ENCODE data around the gene OR6S1. TPM values are rescaled to one million over a fixed set of nuclear protein-coding genes. Genes with fewer than 3 reads are reported as not detected.
"Not testable (repeated sequence)": the region's sequence is repeated elsewhere in the genome, so short reads cannot be mapped to it uniquely, and the experiment has no call there.

The OR6S1 gene
- total RNA-seq, 3 donors from 2014 or later (not counting 1 experiment from before 2014, with no cell fraction given) = not detected

- no peak overlapping the region for H3K4me3 ChIP-seq (ENCODE audit: low read length)
- intact Hi-C loops (cut with micrococcal nuclease) = no loop called here
Observed at GRCh38 chr14:20623798-20624197, 17.7 kb downstream of the OR6S1 start.

GRCh38 chr14:20622816-20623291 is 18.6 kb downstream of the OR6S1 start:
- intact Hi-C loops (cut with micrococcal nuclease) = no loop called here
- H3K27me3 ChIP-seq (ENCODE audit: control insufficient read depth, insufficient read depth, low read length) = peaks cover 4% of the 10 kb centered on the region
- Mint-ChIP-seq H3K27me3 (ENCODE audit: low read depth in 2 of 2) (peaks cover 29 to 47% of the 10 kb centered on the region in 2 donors), H3K4me3 (peak overlapping the region; percentile 62), H3K4me1 (peaks cover 46 to 60% of the 10 kb centered on the region in 2 donors), H3K27ac (peak overlapping the region; percentile 11 to 75), H3K9me3 (no peaks in the 10 kb centered on the region), H3K36me3 (no peaks in the 10 kb centered on the region)
- peaks cover 43% of the 10 kb centered on the region for H3K4me1 ChIP-seq (ENCODE audit: control insufficient read depth, insufficient read depth, low read length)
- H3K36me3 ChIP-seq (ENCODE audit: control insufficient read depth, insufficient read depth, low read length) = no peaks in the 10 kb centered on the region
- ATAC-seq (peak; percentile 22 to 56 (median 51)), DNase-seq (peak in 1 of 2 donors; percentile 37)
- H3K27ac ChIP-seq (ENCODE audit: low read length) = no peak overlapping the region
- H3K4me3 ChIP-seq (ENCODE audit: low read length) = no peak overlapping the region
- WGBS (ENCODE audit: insufficient coverage) = 10% methylated on average over 29 of the region's 29 CpGs
- TF ChIP-seq CTCF (IDR thresholded peaks at IDR 0.05) = no peak
- H3K9me3 ChIP-seq (ENCODE audit: control insufficient read depth, insufficient read depth, low read length) = no peaks in the 10 kb centered on the region

More at GRCh38 chr14:20623798-20624197, 17.7 kb downstream of the OR6S1 start:
- H3K4me1 ChIP-seq (ENCODE audit: control insufficient read depth, insufficient read depth, low read length) = peaks cover 43% of the 10 kb centered on the region
- Mint-ChIP-seq H3K27ac (peak overlapping the region; percentile 75 to 93), H3K4me1 (peaks cover 40 to 59% of the 10 kb centered on the region in 2 donors), H3K27me3 (ENCODE audit: low read depth in 2 of 2) (peaks cover 37 to 57% of the 10 kb centered on the region in 2 donors), H3K4me3 (peak overlapping the region; percentile 69), H3K36me3 (no peaks in the 10 kb centered on the region), H3K9me3 (no peaks in the 10 kb centered on the region)
- TF ChIP-seq CTCF (IDR thresholded peaks at IDR 0.05) = no peak
- H3K9me3 ChIP-seq (ENCODE audit: control insufficient read depth, insufficient read depth, low read length) = no peaks in the 10 kb centered on the region
- peak in 1 of 2 donors; percentile 11 for DNase-seq
- no peak overlapping the region for H3K27ac ChIP-seq (ENCODE audit: low read length)
- no peaks in the 10 kb centered on the region for H3K36me3 ChIP-seq (ENCODE audit: control insufficient read depth, insufficient read depth, low read length)
- peaks cover 4% of the 10 kb centered on the region for H3K27me3 ChIP-seq (ENCODE audit: control insufficient read depth, insufficient read depth, low read length)
- ATAC-seq = no peak
- 63% methylated on average over 11 of the region's 15 CpGs for WGBS (ENCODE audit: insufficient coverage)

- Mint-ChIP-seq H3K36me3 (no peaks in the 10 kb centered on the region), H3K9me3 (no peaks in the 10 kb centered on the region), H3K27me3 (ENCODE audit: low read depth in 2 of 2) (peaks cover 23 to 44% of the 10 kb centered on the region in 2 donors), H3K4me1 (peaks cover 48 to 71% of the 10 kb centered on the region in 2 donors), H3K27ac (no peak overlapping the region), H3K4me3 (no peak overlapping the region)
- Histone ChIP-seq H3K9me3 (ENCODE audit: control insufficient read depth, insufficient read depth, low read length) (no peaks in the 10 kb centered on the region), H3K4me1 (ENCODE audit: control insufficient read depth, insufficient read depth, low read length) (peaks cover 44% of the 10 kb centered on the region), H3K27ac (ENCODE audit: low read length) (no peak overlapping the region), H3K36me3 (ENCODE audit: control insufficient read depth, insufficient read depth, low read length) (no peaks in the 10 kb centered on the region), H3K27me3 (ENCODE audit: control insufficient read depth, insufficient read depth, low read length) (no peaks in the 10 kb centered on the region), H3K4me3 (ENCODE audit: low read length) (no peak overlapping the region)
- intact Hi-C loops (cut with micrococcal nuclease) = no loop called here
- no peak for TF ChIP-seq CTCF (IDR thresholded peaks at IDR 0.05)
- DNase-seq = no peak
- WGBS (ENCODE audit: insufficient coverage) = 90% methylated on average over 2 of the region's 2 CpGs
- no peak for ATAC-seq
Observed at GRCh38 chr14:20620798-20621478, 20.6 kb downstream of the OR6S1 start.

GRCh38 chr14:20619688-20620087 is 21.8 kb downstream of the OR6S1 start:
- H3K27ac Mint-ChIP-seq; H3K4me3 Mint-ChIP-seq; ATAC-seq; H3K4me3 ChIP-seq (ENCODE audit: low read length); DNase-seq; H3K27ac ChIP-seq (ENCODE audit: low read length); H3K36me3 Mint-ChIP-seq; H3K9me3 ChIP-seq (ENCODE audit: control insufficient read depth, insufficient read depth, low read length); intact Hi-C loops (cut with micrococcal nuclease); H3K27me3 ChIP-seq (ENCODE audit: control insufficient read depth, insufficient read depth, low read length); H3K36me3 ChIP-seq (ENCODE audit: control insufficient read depth, insufficient read depth, low read length); H3K9me3 Mint-ChIP-seq: not testable (repeated sequence)
- H3K4me1 Mint-ChIP-seq = peaks cover 37 to 60% of the 10 kb centered on the region in 2 donors
- 89% methylated on average over 5 of the region's 6 CpGs for whole genome bisulfite sequencing (ENCODE audit: insufficient coverage)
- H3K27me3 Mint-ChIP-seq (ENCODE audit: low read depth in 2 of 2) = peaks cover 16 to 32% of the 10 kb centered on the region in 2 donors
- peaks cover 31% of the 10 kb centered on the region for H3K4me1 ChIP-seq (ENCODE audit: control insufficient read depth, insufficient read depth, low read length)

Measured in natural killer cell (primary cell).